Immature natural killer cell (primary cell): ENCODE measurements around the gene ADIPOR2. TPM values are rescaled to one million over a fixed set of nuclear protein-coding genes. Genes with fewer than 3 reads are reported as not detected.
"Not testable (repeated sequence)": the region's sequence is repeated elsewhere in the genome, so short reads cannot be mapped to it uniquely, and the experiment has no call there.

ENCODE experiments used
- DNase-seq, 3 donors: peaks; one replicate each; pipeline ENCODE4 v3.0.0; 2022; ENCODE audit warnings: mixed read lengths in 1 of 3
- H3K27ac Mint-ChIP-seq, 6 donors: one replicate each; pipeline ENCODE4 v1.8.0; 2020; ENCODE audit warnings: mixed read lengths in 6 of 6, mild to moderate bottlenecking in 5 of 6, inconsistent platforms in 4 of 6, moderate library complexity in 3 of 6
- H3K27me3 Mint-ChIP-seq, 3 donors: one replicate each; pipeline ENCODE4 v1.8.0; 2020 to 2021; ENCODE audit warnings: low read depth in 3 of 3, mild to moderate bottlenecking in 3 of 3, mixed read lengths in 3 of 3, moderate library complexity in 3 of 3, inconsistent platforms in 1 of 3
- H3K36me3 Mint-ChIP-seq, 3 donors: one replicate each; pipeline ENCODE4 v1.8.0; 2020; ENCODE audit warnings: mixed read lengths in 3 of 3, inconsistent platforms in 2 of 3, mild to moderate bottlenecking in 2 of 3
- H3K4me1 Mint-ChIP-seq, 2 donors: one replicate each; pipeline ENCODE4 v1.8.0; 2020; ENCODE audit warnings: inconsistent platforms in 2 of 2, mild to moderate bottlenecking in 2 of 2, mixed read lengths in 2 of 2, moderate library complexity in 1 of 2
- H3K4me3 Mint-ChIP-seq, 5 donors: one replicate each; pipeline ENCODE4 v1.8.0; 2020; ENCODE audit warnings: mild to moderate bottlenecking in 5 of 5, mixed read lengths in 5 of 5, inconsistent platforms in 3 of 5, moderate library complexity in 3 of 5
- H3K9me3 Mint-ChIP-seq, 6 donors: one replicate each; pipeline ENCODE4 v1.8.0; 2020; ENCODE audit warnings: mild to moderate bottlenecking in 6 of 6, mixed read lengths in 6 of 6, inconsistent platforms in 4 of 6, moderate library complexity in 3 of 6
- polyA plus RNA-seq, 3 donors: library from polyadenylated mRNA; unstranded; fragments of 300-500 nt; fragmentation: Illumina TruSeq; gene quantifications; one replicate each; pipeline ENCODE4 v1.2.3, GENCODE V29; 2021

ADIPOR2 gene
- polyA plus RNA-seq, 3 donors from 2014 or later: 4.6 to 11.3 (median 4.7) TPM

GRCh38 chr12:1809591-1810190 is 118.8 kb downstream of the ADIPOR2 start:
- Mint-ChIP-seq H3K9me3 (no peaks in the 10 kb centered on the region), H3K27me3 (peaks cover 2 to 9% (median 5%) of the 10 kb centered on the region in 3 donors), H3K27ac (peak overlapping the region in 4 of 6 donors; percentile 28 to 78 (median 62)), H3K36me3 (peaks cover 0 to 3% (median 0%) of the 10 kb centered on the region in 3 donors), H3K4me3 (peak overlapping the region in 2 of 5 donors; percentile 66 to 74), H3K4me1 (peaks cover 22 to 68% of the 10 kb centered on the region in 2 donors)
- DNase-seq: no peak

- Mint-ChIP-seq H3K27ac (peak overlapping the region in 4 of 6 donors; percentile 53 to 85 (median 76)), H3K4me1 (peaks cover 20 to 64% of the 10 kb centered on the region in 2 donors), H3K4me3 (peak overlapping the region; percentile 45 to 74 (median 67)), H3K9me3 (no peaks in the 10 kb centered on the region), H3K27me3 (peaks cover 3 to 10% (median 5%) of the 10 kb centered on the region in 3 donors), H3K36me3 (peaks cover 0 to 3% (median 0%) of the 10 kb centered on the region in 3 donors)
- no peak for DNase-seq
Measured at GRCh38 chr12:1810201-1810930, 119.5 kb downstream of the ADIPOR2 start.

GRCh38 chr12:1810931-1811280 is 120.0 kb downstream of the ADIPOR2 start:
- peaks cover 20 to 63% of the 10 kb centered on the region in 2 donors for H3K4me1 Mint-ChIP-seq
- H3K36me3 Mint-ChIP-seq: peaks cover 0 to 3% (median 0%) of the 10 kb centered on the region in 3 donors
- H3K27ac Mint-ChIP-seq: peak overlapping the region in 4 of 6 donors; percentile 46 to 85 (median 61)
- H3K9me3 Mint-ChIP-seq: no peaks in the 10 kb centered on the region
- peak overlapping the region in 4 of 5 donors; percentile 56 to 74 (median 67) for H3K4me3 Mint-ChIP-seq
- peaks cover 4 to 10% (median 6%) of the 10 kb centered on the region in 3 donors for H3K27me3 Mint-ChIP-seq
- DNase-seq: no peak

- DNase-seq: no peak
- H3K4me3 Mint-ChIP-seq: peak overlapping the region in 4 of 5 donors; percentile 51 to 74 (median 62)
- H3K9me3 Mint-ChIP-seq: no peaks in the 10 kb centered on the region
- peaks cover 20 to 59% of the 10 kb centered on the region in 2 donors for H3K4me1 Mint-ChIP-seq
- peaks cover 4 to 10% (median 6%) of the 10 kb centered on the region in 3 donors for H3K27me3 Mint-ChIP-seq
- H3K27ac Mint-ChIP-seq: peak overlapping the region in 4 of 6 donors; percentile 65 to 88 (median 78)
- H3K36me3 Mint-ChIP-seq: peaks cover 0 to 3% (median 0%) of the 10 kb centered on the region in 3 donors
Measured at GRCh38 chr12:1811281-1811947, 120.5 kb downstream of the ADIPOR2 start.

GRCh38 chr12:1811948-1812291 is 121.0 kb downstream of the ADIPOR2 start:
- Mint-ChIP-seq H3K9me3 (no peaks in the 10 kb centered on the region), H3K27me3 (peaks cover 4 to 10% (median 6%) of the 10 kb centered on the region in 3 donors), H3K4me1 (peaks cover 19 to 55% of the 10 kb centered on the region in 2 donors), H3K36me3 (peaks cover 0 to 3% (median 0%) of the 10 kb centered on the region in 3 donors), H3K4me3 (peak overlapping the region in 4 of 5 donors; percentile 51 to 74 (median 62)), H3K27ac (peak overlapping the region in 4 of 6 donors; percentile 65 to 88 (median 74))
- no peak for DNase-seq

GRCh38 chr12:1812650-1813302 is 121.9 kb downstream of the ADIPOR2 start:
- Mint-ChIP-seq H3K4me1 (peaks cover 13 to 46% of the 10 kb centered on the region in 2 donors), H3K27ac (peak overlapping the region; percentile 63 to 89 (median 76)), H3K36me3 (peaks cover 0 to 3% (median 0%) of the 10 kb centered on the region in 3 donors), H3K4me3 (peak overlapping the region; percentile 42 to 68 (median 61)), H3K27me3 (peaks cover 4 to 10% (median 4%) of the 10 kb centered on the region in 3 donors), H3K9me3 (no peaks in the 10 kb centered on the region)
- peak; percentile 19 to 31 (median 23) for DNase-seq

GRCh38 chr12:1814266-1814665 is 123.4 kb downstream of the ADIPOR2 start:
- Mint-ChIP-seq H3K4me1 (peaks cover 3 to 36% of the 10 kb centered on the region in 2 donors), H3K9me3 (no peaks in the 10 kb centered on the region), H3K27ac (peak overlapping the region in 2 of 6 donors; percentile 10 to 59), H3K36me3 (no peaks in the 10 kb centered on the region), H3K4me3 (no peak overlapping the region), H3K27me3 (peaks cover 4 to 12% (median 6%) of the 10 kb centered on the region in 3 donors)
- no peak for DNase-seq

- Mint-ChIP-seq H3K27ac (peak overlapping the region in 1 of 6 donors; percentile 10), H3K27me3 (peaks cover 7 to 12% (median 7%) of the 10 kb centered on the region in 3 donors), H3K4me3 (no peak overlapping the region), H3K9me3 (no peaks in the 10 kb centered on the region), H3K36me3 (no peaks in the 10 kb centered on the region), H3K4me1 (peaks cover 0 to 28% of the 10 kb centered on the region in 2 donors)
- no peak for DNase-seq
Measured at GRCh38 chr12:1815108-1815507, 124.2 kb downstream of the ADIPOR2 start.

GRCh38 chr12:1815814-1816729 is 125.2 kb downstream of the ADIPOR2 start:
- DNase-seq: no peak
- Mint-ChIP-seq H3K27me3 (peaks cover 7 to 14% (median 10%) of the 10 kb centered on the region in 3 donors), H3K4me1 (peaks cover 0 to 21% of the 10 kb centered on the region in 2 donors), H3K27ac (peak overlapping the region in 2 of 6 donors; percentile 28 to 43), H3K36me3 (no peaks in the 10 kb centered on the region), H3K9me3 (no peaks in the 10 kb centered on the region), H3K4me3 (no peak overlapping the region)

GRCh38 chr12:1816730-1817348 is 126.0 kb downstream of the ADIPOR2 start:
- H3K27me3 Mint-ChIP-seq: peaks cover 7 to 14% (median 13%) of the 10 kb centered on the region in 3 donors
- H3K27ac Mint-ChIP-seq: peak overlapping the region in 1 of 6 donors; percentile 28

GRCh38 chr12:1817928-1818327 is 127.1 kb downstream of the ADIPOR2 start:
- H3K27ac Mint-ChIP-seq, H3K4me1 Mint-ChIP-seq, H3K9me3 Mint-ChIP-seq, H3K36me3 Mint-ChIP-seq, DNase-seq, H3K4me3 Mint-ChIP-seq: not testable (repeated sequence)
- H3K27me3 Mint-ChIP-seq: peaks cover 7 to 14% (median 9%) of the 10 kb centered on the region in 3 donors

More at GRCh38 chr12:1816730-1817348, 126.0 kb downstream of the ADIPOR2 start:
- Mint-ChIP-seq H3K9me3 (no peaks in the 10 kb centered on the region), H3K36me3 (no peaks in the 10 kb centered on the region), H3K4me3 (no peak overlapping the region), H3K4me1 (peaks cover 0 to 17% of the 10 kb centered on the region in 2 donors)
- no peak for DNase-seq

- Mint-ChIP-seq H3K27me3 (peaks cover 6 to 14% (median 11%) of the 10 kb centered on the region in 3 donors), H3K9me3 (no peaks in the 10 kb centered on the region), H3K4me1 (peaks cover 0 to 4% of the 10 kb centered on the region in 2 donors), H3K27ac (no peak overlapping the region), H3K36me3 (no peaks in the 10 kb centered on the region), H3K4me3 (no peak overlapping the region)
- no peak for DNase-seq
Measured at GRCh38 chr12:1819050-1819449, 128.2 kb downstream of the ADIPOR2 start.
